H1 (cell line): ENCODE data around the gene KRT7.

Experiments
- CREB1 ChIP-seq: IDR thresholded peaks from 2 replicates; pipeline ENCODE4 v1.6.1; 2012; ENCODE audit warnings: inconsistent platforms
- CTCF ChIP-seq, 3 experiments: IDR thresholded peaks; 1 replicate in 2 of 3; 2 replicates in 1 of 3; pipeline versions ENCODE4 v1.5.1 to v1.6.1; 2011; ENCODE audit warnings: low read length in 3 of 3, mild to moderate bottlenecking in 3 of 3, inconsistent platforms in 2 of 3, low read depth in 1 of 3, moderate library complexity in 1 of 3; ENCODE audit not compliant: insufficient read depth in 1 of 3; ENCODE audit errors: control extremely low read depth in 1 of 3
- EP300 ChIP-seq, 2 experiments: IDR thresholded peaks; 1 replicate in 1 of 2; 2 replicates in 1 of 2; pipeline ENCODE4 v1.6.1; 2011 to 2012; ENCODE audit warnings: low read depth in 2 of 2, low read length in 2 of 2, mild to moderate bottlenecking in 2 of 2, borderline replicate concordance in 1 of 2, inconsistent platforms in 1 of 2, moderate library complexity in 1 of 2
- FOSL1 ChIP-seq: IDR thresholded peaks from 2 replicates; pipeline ENCODE4 v1.6.1; 2011; ENCODE audit warnings: mild to moderate bottlenecking, low read depth, low read length, moderate library complexity; ENCODE audit not compliant: insufficient read depth
- JUND ChIP-seq: IDR thresholded peaks from 2 replicates; pipeline ENCODE4 v1.6.1; 2011; ENCODE audit warnings: mild to moderate bottlenecking, improper control_type of control experiment, low read length
- RAD21 ChIP-seq, 2 experiments: IDR thresholded peaks in 1 of 2; conservative IDR thresholded peaks in 1 of 2; 2 replicates each; pipeline ENCODE4 v1.6.1; 2011; ENCODE audit warnings: low read depth in 2 of 2, low read length in 2 of 2, improper control_type of control experiment in 1 of 2, inconsistent platforms in 1 of 2, mild to moderate bottlenecking in 1 of 2, moderate library complexity in 1 of 2
- YY1 ChIP-seq: IDR thresholded peaks from 2 replicates; pipeline ENCODE4 v1.6.1; 2011; ENCODE audit warnings: low read depth, mild to moderate bottlenecking, low read length

GRCh38 chr12:52211716-52212585 lies 21.1 kb upstream of the KRT7 start:
- TF ChIP-seq EP300 (IDR thresholded peaks at IDR 0.05; ENCODE audit: borderline replicate concordance in 1 of 2, low read depth in 2 of 2, low read length in 2 of 2), result no peak
- TF ChIP-seq CREB1, result no peak
- TF ChIP-seq CTCF (IDR thresholded peaks at IDR 0.05; ENCODE audit: control extremely low read depth in 1 of 3, insufficient read depth in 1 of 3, low read depth in 1 of 3, low read length in 3 of 3), result no peak
- TF ChIP-seq YY1, result no peak
- TF ChIP-seq RAD21 (IDR thresholded peaks at IDR 0.05 in 1 of 2, conservative IDR thresholded peaks at IDR 0.05 in 1 of 2; ENCODE audit: low read depth in 2 of 2, low read length in 2 of 2), result no peak
- no peak for TF ChIP-seq FOSL1
- no peak for TF ChIP-seq JUND
